ENCODE results near the gene TMEM91.

DNA sequence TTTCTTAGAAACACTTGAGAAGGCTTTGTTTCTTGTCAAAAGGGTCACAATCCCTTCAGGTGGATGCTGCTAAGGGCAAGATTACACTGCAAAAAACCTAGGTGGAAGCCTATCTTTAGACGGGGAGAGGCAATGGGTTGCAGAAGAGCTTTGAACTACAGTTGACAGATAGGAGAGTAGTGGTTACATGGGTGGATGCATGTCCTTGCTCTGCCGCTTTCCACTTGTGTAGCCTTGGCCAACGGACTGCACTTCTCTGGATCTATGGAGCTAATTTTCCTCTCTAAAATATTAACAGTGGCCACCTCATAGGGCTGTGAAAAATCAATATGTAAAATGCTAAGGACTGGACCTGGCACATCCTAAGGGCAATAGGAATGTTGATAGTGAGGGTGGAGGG lies 22.3 kb downstream of the TMEM91 start:
- no peak for TF ChIP-seq SIN3A (IDR thresholded peaks at IDR 0.05; ENCODE audit: borderline replicate concordance, insufficient read depth, low read length)
- TF ChIP-seq FOXP2 (optimal IDR thresholded peaks at IDR 0.05; ENCODE audit: borderline replicate concordance, extremely low read depth, extremely low read length, insufficient read depth), result no peak
- TF ChIP-seq POLR2AphosphoS5 (IDR thresholded peaks at IDR 0.05; ENCODE audit: low read depth, low read length), result no peak
- no peak for TF ChIP-seq TAF1 (IDR thresholded peaks at IDR 0.05; ENCODE audit: borderline replicate concordance, insufficient read depth, low read length)

Data from PFSK-1 (cell line).